ENCODE results near the gene HUS1. TPM values are rescaled to one million over a fixed set of nuclear protein-coding genes. Genes with fewer than 3 reads are reported as not detected.

Gene HUS1
- total and polyA plus RNA-seq, 2 of the 4 experiments (the other 2 are of a cell fraction), result 16.2 to 18.3 TPM

DNA sequence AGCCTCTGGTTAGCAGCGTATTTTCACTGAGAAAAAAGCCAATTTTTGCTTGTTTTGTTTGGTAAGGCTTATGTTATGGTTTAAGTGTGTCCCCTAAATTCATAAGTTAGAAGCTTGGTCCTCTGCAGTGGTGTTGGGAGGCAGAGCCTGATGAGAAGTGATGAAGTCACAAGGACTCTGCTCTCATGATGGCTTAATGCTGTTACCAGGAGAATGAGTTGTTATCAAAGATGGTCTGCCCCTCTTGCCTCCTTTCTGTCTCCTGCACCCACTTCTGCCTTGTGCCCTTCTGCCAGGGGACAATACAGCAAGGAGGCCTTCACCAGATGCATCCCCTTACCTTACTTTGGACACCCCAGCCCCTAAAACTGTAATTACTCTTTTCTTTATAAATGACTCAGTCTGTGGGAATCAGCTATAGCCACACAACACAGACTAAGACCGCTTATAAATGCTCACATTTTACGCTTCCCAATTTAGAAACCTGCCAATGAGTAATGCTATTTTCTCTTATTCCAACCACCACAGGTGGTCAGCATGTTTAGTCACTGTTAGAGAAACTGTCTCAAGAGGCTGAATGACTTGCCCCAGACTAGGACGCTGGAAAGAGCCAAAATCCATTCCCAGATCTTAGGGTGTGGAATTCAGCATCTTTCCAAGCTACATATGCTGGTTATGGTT lies 25.0 kb downstream of the HUS1 start:
- 90% methylated on average over 1 of the region's 4 CpGs; no CpG with 5 or more reads in 1 of the 2 experiments for WGBS, 2 experiments (ENCODE audit: extremely low coverage in 2 of 2, insufficient read length in 1 of 2)
- dilution Hi-C loops (cut with HindIII; ENCODE audit: low sequenced_read_pairs, unreplicated experiment) (no loop called here), intact Hi-C loops (cut with micrococcal nuclease) (no loop called here), in situ Hi-C loops (cut with MboI; ENCODE audit: low sequenced_read_pairs) (no loop called here)
- Histone ChIP-seq H3K9me3 (ENCODE audit: control insufficient read depth, insufficient read depth, low read length) (no peaks in the 10 kb centered on the region), H3K27ac (ENCODE audit: insufficient read depth, low read length) (no peak overlapping the region), H3K18ac (ENCODE audit: low read depth, low read length) (no peak overlapping the region), H4K5ac (ENCODE audit: low read depth, low read length) (no peak overlapping the region), H2AFZ (replicated peaks; ENCODE audit: low read length, poor library complexity) (no peak overlapping the region), H3K14ac (replicated peaks; ENCODE audit: low read depth, low read length) (0 out of 2 replicates have a peak overlapping the region, but pooled peaks have one; percentile 15), H2BK120ac (ENCODE audit: low read depth, low read length) (no peak overlapping the region), H2BK5ac (ENCODE audit: low read depth, low read length, poor library complexity, severe bottlenecking) (no peak overlapping the region), H3K9me1 (ENCODE audit: insufficient read depth, low read length) (peaks cover 5% of the 10 kb centered on the region), H3K79me1 (ENCODE audit: low read depth in 1 of 2, low read length in 2 of 2) (peaks cover 10 to 14% of the 10 kb centered on the region in 2 experiments; a peak in 3 of 4 replicates), H3K4me1 (ENCODE audit: control insufficient read depth, insufficient read depth, low read length) (peaks cover 4% of the 10 kb centered on the region; the same call in 1 of the 2 replicates), H2BK20ac (ENCODE audit: low read depth, low read length) (no peak overlapping the region), H3K4me3 (ENCODE audit: insufficient read depth, low read depth, low read length) (no peak overlapping the region), H3K9ac (ENCODE audit: low read depth, low read length) (no peak overlapping the region), H3K4ac (ENCODE audit: low read depth, low read length) (no peak overlapping the region), H4K20me1 (ENCODE audit: insufficient read depth, low read length) (peaks cover 4% of the 10 kb centered on the region; the same call in 1 of the 2 replicates), H3K36me3 (ENCODE audit: control insufficient read depth, insufficient read depth, low read length) (peaks cover 4% of the 10 kb centered on the region), H4K8ac (ENCODE audit: low read depth in 2 of 2, low read length in 2 of 2) (no peak overlapping the region), H3K56ac (ENCODE audit: extremely low read depth, insufficient read depth, low read length) (no peak overlapping the region), H3K27me3 (ENCODE audit: control insufficient read depth, insufficient read depth, low read length) (no peaks in the 10 kb centered on the region), H2BK15ac (ENCODE audit: low read depth, low read length) (no peak overlapping the region), H2AK5ac (ENCODE audit: low read depth, low read length) (no peak overlapping the region), H3K23ac (ENCODE audit: low read depth, low read length) (no peak overlapping the region), H4K91ac (ENCODE audit: insufficient read depth, low read depth, low read length) (no peak overlapping the region), H2AK9ac (replicated peaks; ENCODE audit: low read depth, low read length, poor library complexity) (no peak overlapping the region), H3K4me2 (ENCODE audit: low read depth, low read length) (no peak overlapping the region; the same call in 1 of the 2 replicates)
- TF ChIP-seq RFX5 (IDR thresholded peaks at IDR 0.05; ENCODE audit: low read depth, low read length), result no peak
- CTCF ChIA-PET, result interaction anchor here (1.3 kb wide), 1 partner anchor 9 kb away, joined by 7 read pairs; no protein-coding TSS in a partner anchor
- POLR2A ChIA-PET (ENCODE audit: unreplicated experiment), result interaction anchor here (0.5 kb wide), 1 partner anchor 533 kb away, joined by 3 read pairs; no protein-coding TSS in a partner anchor
- no peak; the same call in 1 of the 2 replicates for ATAC-seq (ENCODE audit: low read depth)
- no TSS peak for BruUV-seq (replicated peaks)
- DNase-seq, result peak; percentile 76
